Fibroblast of skin of right biceps (primary cell): ENCODE data around the gene PFKFB2.

Experiments used
- DNase-seq: peaks from one replicate; pipeline ENCODE4 v3.0.0-alpha.2; 2013

PFKFB2 gene

DNA sequence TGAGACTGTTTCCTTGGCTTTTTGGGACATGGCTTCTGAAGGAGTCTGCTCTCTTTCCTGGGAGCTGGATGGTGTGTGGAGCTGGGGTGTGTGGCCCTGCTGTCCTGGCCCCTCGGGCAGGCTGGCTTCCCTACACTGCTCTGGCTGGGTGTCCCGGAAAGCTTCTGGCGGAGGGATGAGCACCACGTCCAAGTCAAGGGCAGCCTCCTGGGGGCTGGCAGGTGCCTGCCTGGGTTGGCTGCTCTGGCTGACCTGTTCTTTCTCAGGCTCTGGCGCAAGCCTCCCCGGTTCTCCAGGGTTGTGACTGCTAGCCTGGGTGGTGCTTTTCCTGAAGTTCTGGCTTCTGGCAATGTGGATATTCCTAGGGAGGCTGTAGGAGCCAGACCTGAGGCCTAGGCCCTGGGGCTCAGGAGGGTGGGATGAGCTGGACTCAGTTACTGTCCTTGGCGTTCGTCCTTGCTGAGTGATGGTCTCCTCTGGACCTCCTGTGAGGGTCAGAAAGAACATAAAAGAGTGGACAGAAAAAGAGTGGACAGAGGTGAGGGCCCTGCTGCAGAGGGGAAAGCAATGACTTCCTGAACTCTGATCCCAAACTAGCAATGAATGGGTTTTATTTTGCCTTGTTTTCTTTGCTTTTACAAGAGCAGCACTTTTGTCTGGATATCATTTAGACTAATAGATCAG is 29.9 kb upstream of the PFKFB2 start:
- no peak for DNase-seq

- peak; percentile 24 for DNase-seq
Observed at GRCh38 chr1:207024202-207025145, 28.6 kb upstream of the PFKFB2 start.

- DNase-seq, result peak; percentile 69
Observed at GRCh38 chr1:207025146-207025880, 27.8 kb upstream of the PFKFB2 start.

DNA sequence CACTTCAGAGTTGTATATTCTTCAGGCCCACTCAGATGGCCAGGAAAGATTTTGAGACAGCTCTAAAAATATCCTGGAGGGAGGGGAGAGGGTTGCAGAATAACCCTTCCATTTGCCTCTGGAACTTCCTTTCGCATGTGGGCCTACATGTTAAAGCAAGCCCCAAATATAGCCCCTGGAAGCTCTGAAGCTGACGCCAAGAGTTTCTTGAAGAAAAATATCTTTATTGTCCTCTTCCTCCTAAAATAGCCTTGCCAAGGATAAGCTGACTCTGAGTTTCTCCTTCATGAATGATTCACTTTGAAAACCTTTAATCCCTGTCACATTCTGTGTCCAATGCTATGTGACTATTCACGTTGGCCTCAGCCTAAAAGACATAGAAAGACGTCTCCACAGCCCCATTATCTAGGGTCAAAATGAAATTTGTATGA is 27.0 kb upstream of the PFKFB2 start:
- peak; percentile 49 for DNase-seq

DNA sequence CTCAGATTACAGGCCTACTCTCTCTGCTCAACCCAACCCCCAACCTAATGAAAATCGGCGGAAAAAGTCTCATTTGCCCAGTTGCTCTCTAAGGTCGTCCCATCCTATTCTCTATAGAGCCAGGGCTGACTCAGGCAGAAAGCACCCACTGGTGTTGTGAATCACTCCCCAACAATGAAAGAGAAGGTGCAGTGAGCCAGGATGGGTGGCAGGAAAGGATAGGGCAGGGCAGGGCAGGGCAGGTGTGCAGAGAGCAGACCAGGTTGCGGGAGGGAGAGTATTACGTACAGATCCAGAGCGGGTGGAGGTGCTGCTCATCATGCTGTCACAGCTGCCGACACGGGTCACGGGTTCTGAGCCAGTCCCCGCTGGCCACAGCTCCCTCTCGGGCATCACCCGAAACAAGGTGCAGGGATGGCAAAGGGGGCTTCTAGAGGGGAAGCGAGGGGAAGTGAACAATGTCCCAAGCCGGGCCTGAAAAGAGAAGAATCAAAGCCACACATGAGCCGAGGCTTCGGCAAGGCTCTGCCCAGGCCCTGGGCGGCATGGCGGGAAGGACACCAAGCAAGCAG is 25.8 kb upstream of the PFKFB2 start:
- DNase-seq, result peak; percentile 44

- DNase-seq, result no peak
Observed at GRCh38 chr1:207027921-207028320, 25.2 kb upstream of the PFKFB2 start.

- DNase-seq, result no peak
Observed at GRCh38 chr1:207028884-207029650, 24.0 kb upstream of the PFKFB2 start.

- DNase-seq, result no peak
Observed at GRCh38 chr1:207029701-207030521, 23.2 kb upstream of the PFKFB2 start.

GRCh38 chr1:207030522-207031009 is 22.5 kb upstream of the PFKFB2 start:
- DNase-seq, result no peak

GRCh38 chr1:207031016-207031415 is 22.1 kb upstream of the PFKFB2 start:
- no peak for DNase-seq

DNA sequence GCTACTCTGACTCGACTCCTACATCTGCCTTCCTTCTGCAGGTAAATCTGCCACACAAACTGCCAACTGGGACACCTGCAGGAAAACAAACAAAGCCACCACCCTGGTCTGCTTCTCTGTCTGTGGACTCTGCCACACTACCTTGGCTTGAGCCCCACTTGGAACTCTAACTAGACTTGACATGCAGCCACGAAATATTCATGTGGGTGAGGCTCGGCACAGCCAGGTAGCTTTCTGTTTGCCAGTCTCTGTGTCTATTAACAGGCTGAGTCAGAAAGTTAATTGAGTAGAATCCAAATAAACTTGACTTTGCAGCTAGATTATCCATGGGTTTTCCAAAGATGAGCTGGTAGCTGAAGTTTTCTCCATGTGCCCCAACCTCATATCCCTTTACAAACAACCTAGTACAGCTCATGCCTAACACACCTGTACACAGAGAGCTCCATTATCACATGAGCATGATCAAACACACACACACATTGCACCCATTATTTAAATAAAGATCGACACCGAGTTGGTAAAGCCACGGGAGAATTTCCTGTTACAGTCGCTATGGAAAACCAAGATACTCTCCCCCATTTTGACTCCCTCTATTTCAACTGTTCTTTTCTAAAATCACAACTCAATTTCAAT is 21.3 kb upstream of the PFKFB2 start:
- DNase-seq, result no peak

- DNase-seq, result no peak
Observed at GRCh38 chr1:207032528-207033017, 20.5 kb upstream of the PFKFB2 start, which contains the start of gene C1orf116. Gene C1orf116, minus strand, starts transcription at chr1:207032756. Its CDS starts 5,158 bp downstream, at chr1:207027598.

DNA sequence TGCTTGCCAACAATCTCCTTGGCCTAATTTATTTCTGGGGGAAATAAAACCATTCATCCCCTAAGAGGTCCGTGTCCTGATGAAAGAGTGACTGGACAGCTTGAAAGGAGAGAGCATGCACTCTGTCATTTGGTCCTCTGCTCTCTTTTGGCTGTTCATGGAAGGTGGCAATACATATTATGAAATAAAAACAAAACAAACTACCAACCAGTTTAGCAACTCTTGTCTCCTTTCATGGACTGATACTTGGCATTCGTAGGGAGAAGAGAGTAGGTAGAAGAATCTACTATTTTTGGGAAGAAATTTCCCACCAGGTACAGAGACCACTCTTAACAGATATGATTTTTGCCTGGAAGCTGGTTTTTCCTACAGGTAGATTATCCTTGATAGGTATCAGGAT is 19.8 kb upstream of the PFKFB2 start:
- no peak for DNase-seq

GRCh38 chr1:207034208-207034607 is 18.9 kb upstream of the PFKFB2 start:
- DNase-seq, result no peak

- DNase-seq, result peak; percentile 84
Observed at GRCh38 chr1:207034998-207035397, 18.1 kb upstream of the PFKFB2 start.

DNA sequence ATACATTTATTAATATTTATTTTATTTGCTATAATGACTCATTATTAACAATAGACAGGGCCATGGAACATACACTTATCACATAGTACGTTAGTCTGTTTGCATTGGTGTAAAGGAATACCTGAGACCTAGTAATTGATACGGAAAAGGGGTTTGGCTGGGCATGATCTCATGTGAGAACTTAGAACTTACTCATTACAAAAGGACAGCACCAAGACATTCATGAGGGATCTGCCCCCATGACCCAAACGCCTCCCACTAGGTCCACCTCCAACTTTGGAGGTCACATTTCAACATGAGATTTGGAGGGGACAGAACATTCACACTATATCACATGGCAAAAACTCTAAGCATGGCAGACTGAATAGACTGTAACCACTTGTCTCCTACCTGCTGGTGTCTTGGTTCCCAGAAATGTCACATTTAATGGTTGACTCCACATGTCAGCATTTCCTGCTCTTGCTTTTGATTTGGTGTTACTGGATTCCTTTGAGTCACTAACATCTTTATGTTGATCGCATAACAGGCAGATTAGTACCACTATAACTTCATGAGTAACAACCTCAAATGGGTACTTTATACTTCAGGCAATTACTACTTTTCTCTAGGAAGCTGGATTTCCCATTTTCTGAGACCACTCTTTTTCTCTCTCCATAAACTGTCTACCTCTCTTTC is 17.1 kb upstream of the PFKFB2 start:
- peak; percentile 28 for DNase-seq

DNA sequence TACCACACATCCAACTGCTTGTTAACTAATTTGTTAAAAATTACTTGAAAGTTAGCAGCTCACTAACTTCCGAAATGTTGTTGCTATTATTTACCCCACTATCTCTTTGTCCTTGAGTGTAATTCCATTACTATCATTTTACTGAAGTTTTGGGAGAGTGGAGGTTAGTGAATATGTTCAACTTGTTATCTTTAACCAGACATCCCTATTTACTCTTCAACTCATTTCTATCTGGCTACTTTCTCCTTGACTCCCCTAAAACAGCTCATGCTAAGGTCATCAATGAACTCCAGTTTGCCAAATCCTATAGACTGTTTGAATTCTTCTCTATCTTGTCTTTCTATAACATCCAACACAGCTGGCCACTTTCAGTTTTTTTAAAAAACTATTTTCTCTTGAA is 16.2 kb upstream of the PFKFB2 start:
- no peak for DNase-seq

- DNase-seq, result no peak
Observed at GRCh38 chr1:207039380-207040180, 13.5 kb upstream of the PFKFB2 start.

DNA sequence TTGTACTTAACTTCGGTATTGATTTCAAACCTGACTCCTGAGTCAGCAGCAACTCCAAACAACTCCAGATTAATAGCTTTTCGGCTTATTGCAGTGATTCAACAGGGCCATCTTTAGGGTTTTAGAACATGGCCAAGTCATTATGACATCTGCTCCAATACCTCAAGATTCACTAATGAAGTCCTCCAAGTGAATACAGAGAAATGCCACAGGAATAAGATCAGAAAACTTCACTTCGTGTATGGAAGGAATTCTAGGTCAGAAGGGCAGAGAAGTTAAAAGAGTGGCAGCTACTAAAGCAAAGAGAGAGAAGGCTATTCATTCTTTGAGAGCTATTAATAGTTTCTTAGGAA is 12.9 kb upstream of the PFKFB2 start:
- DNase-seq, result peak; percentile 67
